Activated CD8-positive, alpha-beta T cell treated with anti-CD3 and anti-CD28 coated beads for 36 hours (primary cell): ENCODE measurements around the gene PALS1. TPM values are rescaled to one million over a fixed set of nuclear protein-coding genes. Genes with fewer than 3 reads are reported as not detected.

Experiments used
- ATAC-seq: fragments of 200-7000 bp; cut with Tn5 transposase; one replicate; pipeline ENCODE4 v1.10.0; 2021; ENCODE audit warnings: mild to moderate bottlenecking, moderate library complexity
- CTCF ChIA-PET: fragments of 350-600 bp; sonication (Branson Sonifier 250); formaldehyde crosslinking; loops from one replicate; lab custom pipeline; 2021; ENCODE audit warnings: antibody characterized with exemption; lab: Charles Lee
- POLR2A ChIA-PET: fragments of 350-600 bp; sonication (Branson Sonifier 250); formaldehyde crosslinking; loops from one replicate; lab custom pipeline; 2021; ENCODE audit warnings: antibody characterized with exemption; lab: Charles Lee
- DNase-seq: peaks from one replicate; pipeline ENCODE4 v3.0.0-alpha.2; 2020
- H3K27ac Mint-ChIP-seq: one replicate; pipeline ENCODE4 v1.8.0; 2021; ENCODE audit warnings: mild to moderate bottlenecking, mixed read lengths
- H3K27me3 Mint-ChIP-seq: one replicate; pipeline ENCODE4 v1.8.0; 2021; ENCODE audit warnings: mixed read lengths
- H3K36me3 Mint-ChIP-seq: one replicate; pipeline ENCODE4 v1.8.0; 2021; ENCODE audit warnings: low read depth, mixed read lengths
- H3K4me1 Mint-ChIP-seq: one replicate; pipeline ENCODE4 v1.8.0; 2021; ENCODE audit warnings: low read depth, mixed read lengths
- H3K4me3 Mint-ChIP-seq: one replicate; pipeline ENCODE4 v1.8.0; 2021; ENCODE audit warnings: mild to moderate bottlenecking, moderate library complexity, mixed read lengths
- H3K9me3 Mint-ChIP-seq: one replicate; pipeline ENCODE4 v1.8.0; 2021; ENCODE audit warnings: mixed read lengths
- CTCF ChIP-seq: fragments of 200-600 bp; IDR thresholded peaks from one replicate; pipeline ENCODE4 v1.8.0; 2022; ENCODE audit warnings: antibody characterized with exemption, mild to moderate bottlenecking
- intact Hi-C: fragments of 100-400 bp; cut with micrococcal nuclease; formaldehyde crosslinking; loops from one replicate; pipeline ENCODE4 v1.10.0; 2022
- total RNA-seq, 2 experiments: library from RNA; stranded (reverse); gene quantifications; one replicate each; pipeline ENCODE4 v1.2.3, GENCODE V29; 2021

PALS1 gene
- total RNA-seq, 2 experiments from 2014 or later, result 3.9 to 4.7 TPM

- Mint-ChIP-seq H3K27ac (no peak overlapping the region), H3K9me3 (no peaks in the 10 kb centered on the region), H3K4me1 (peaks cover 3% of the 10 kb centered on the region), H3K4me3 (no peak overlapping the region), H3K27me3 (no peaks in the 10 kb centered on the region), H3K36me3 (no peaks in the 10 kb centered on the region)
- no peak for TF ChIP-seq CTCF
- intact Hi-C loops, result no loop called here
- ChIA-PET CTCF (interaction anchor here (1.0 kb wide), 1 partner anchor 12 kb away, joined by 3 read pairs; no protein-coding TSS in a partner anchor), POLR2A (no interaction called here)
- DNase-seq, result no peak
- ATAC-seq, result no peak
These were observed 33.4 kb upstream of the PALS1 start for GRCh38 chr14:67207810-67208209.

GRCh38 chr14:67218126-67218525 lies 23.1 kb upstream of the PALS1 start:
- H3K4me1 Mint-ChIP-seq, result no peaks in the 10 kb centered on the region
- POLR2A ChIA-PET, result no interaction called here
- TF ChIP-seq CTCF, result no peak
- intact Hi-C loops, result no loop called here
- no peaks in the 10 kb centered on the region for H3K9me3 Mint-ChIP-seq
- no peaks in the 10 kb centered on the region for H3K36me3 Mint-ChIP-seq
- DNase-seq, result no peak
- no peak for ATAC-seq
- no peaks in the 10 kb centered on the region for H3K27me3 Mint-ChIP-seq
- CTCF ChIA-PET, result no interaction called here
- H3K27ac Mint-ChIP-seq, result no peak overlapping the region
- H3K4me3 Mint-ChIP-seq, result no peak overlapping the region

- Mint-ChIP-seq H3K36me3 (no peaks in the 10 kb centered on the region), H3K4me1 (no peaks in the 10 kb centered on the region), H3K4me3 (no peak overlapping the region), H3K9me3 (no peaks in the 10 kb centered on the region), H3K27ac (no peak overlapping the region), H3K27me3 (no peaks in the 10 kb centered on the region)
- no peak for TF ChIP-seq CTCF
- ATAC-seq (no peak), DNase-seq (no peak)
- CTCF ChIA-PET, result interaction anchor here (3.5 kb wide), 1 partner anchor 11 kb away, joined by 9 read pairs; no protein-coding TSS in a partner anchor
- intact Hi-C loops, result no loop called here
- POLR2A ChIA-PET, result no interaction called here
These were observed 19.8 kb upstream of the PALS1 start for GRCh38 chr14:67221248-67221981.

GRCh38 chr14:67221982-67222328 lies 19.3 kb upstream of the PALS1 start:
- ChIA-PET POLR2A (no interaction called here), CTCF (interaction anchor here (3.5 kb wide), 1 partner anchor 10 kb away, joined by 9 read pairs; no protein-coding TSS in a partner anchor)
- H3K4me1 Mint-ChIP-seq, result no peaks in the 10 kb centered on the region
- intact Hi-C loops, result no loop called here
- ATAC-seq (no peak), DNase-seq (no peak)
- H3K36me3 Mint-ChIP-seq, result no peaks in the 10 kb centered on the region
- no peak overlapping the region for H3K27ac Mint-ChIP-seq
- no peak overlapping the region for H3K4me3 Mint-ChIP-seq
- no peaks in the 10 kb centered on the region for H3K27me3 Mint-ChIP-seq
- TF ChIP-seq CTCF, result no peak
- no peaks in the 10 kb centered on the region for H3K9me3 Mint-ChIP-seq

GRCh38 chr14:67225523-67225922 lies 15.7 kb upstream of the PALS1 start:
- H3K9me3 Mint-ChIP-seq, result no peaks in the 10 kb centered on the region
- ChIA-PET CTCF (no interaction called here), POLR2A (no interaction called here)
- H3K36me3 Mint-ChIP-seq, result no peaks in the 10 kb centered on the region
- H3K27ac Mint-ChIP-seq, result no peak overlapping the region
- H3K4me1 Mint-ChIP-seq, result no peaks in the 10 kb centered on the region
- no peaks in the 10 kb centered on the region for H3K27me3 Mint-ChIP-seq
- H3K4me3 Mint-ChIP-seq, result no peak overlapping the region
- DNase-seq (no peak), ATAC-seq (no peak)
- intact Hi-C loops, result no loop called here
- no peak for TF ChIP-seq CTCF
